Epidermal melanocyte (primary cell): Measurements from ENCODE around the gene CSDE1.
A peak's percentile ranks its signal among the peaks of the same experiment; 100 is the strongest.
"Not testable (repeated sequence)": the region's sequence is repeated elsewhere in the genome, so short reads cannot be mapped to it uniquely, and the experiment has no call there.

Source experiments
- DNase-seq: peaks from one replicate; pipeline ENCODE4 v3.0.0; 2011; ENCODE audit warnings: low spot score; ENCODE audit not compliant: insufficient read length

The CSDE1 gene

DNA sequence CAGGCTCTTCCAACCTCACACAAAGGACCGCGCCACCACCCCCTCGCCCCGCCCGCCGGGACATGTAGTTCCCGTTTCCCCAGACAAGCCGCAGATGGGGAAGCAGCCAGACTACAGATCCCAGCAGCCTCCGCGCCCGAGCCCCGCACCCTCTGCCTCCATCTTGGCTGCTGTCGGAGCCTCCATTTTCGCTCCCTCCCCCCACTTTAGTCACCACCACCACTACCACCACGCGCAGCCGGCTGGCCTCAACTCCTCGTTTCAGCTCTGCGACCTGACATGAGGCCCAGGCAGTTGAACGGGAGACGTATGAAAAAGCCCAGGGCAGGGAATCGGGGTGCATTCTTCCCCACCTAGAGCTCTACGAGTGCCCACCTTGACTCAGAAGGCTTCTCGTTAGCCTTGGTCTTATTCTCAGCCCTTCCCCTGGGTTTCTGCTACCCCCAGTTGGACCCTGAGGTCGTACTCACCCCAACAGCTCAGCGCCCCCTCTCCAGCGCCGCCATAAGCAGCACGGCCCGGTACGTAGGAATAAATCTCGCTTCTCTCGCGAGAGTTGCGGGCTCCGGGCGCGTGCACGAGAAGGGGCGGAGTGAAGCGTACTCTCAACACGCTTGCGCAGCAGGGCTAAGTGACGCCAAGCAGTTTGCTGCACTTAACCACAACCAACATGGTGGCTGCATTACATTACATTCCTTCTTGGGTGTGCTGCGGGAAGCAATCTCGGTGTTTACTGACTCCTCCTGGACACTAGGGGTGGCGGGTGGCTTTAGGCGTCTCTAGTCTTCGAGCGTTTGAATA lies at the start of gene CSDE1:
CSDE1 (minus strand) TSS at position 530 of the 801 bp plus-strand sequence. CDS start 18,094 bp downstream, outside the sequence.
- DNase-seq = peak; percentile 89

DNA sequence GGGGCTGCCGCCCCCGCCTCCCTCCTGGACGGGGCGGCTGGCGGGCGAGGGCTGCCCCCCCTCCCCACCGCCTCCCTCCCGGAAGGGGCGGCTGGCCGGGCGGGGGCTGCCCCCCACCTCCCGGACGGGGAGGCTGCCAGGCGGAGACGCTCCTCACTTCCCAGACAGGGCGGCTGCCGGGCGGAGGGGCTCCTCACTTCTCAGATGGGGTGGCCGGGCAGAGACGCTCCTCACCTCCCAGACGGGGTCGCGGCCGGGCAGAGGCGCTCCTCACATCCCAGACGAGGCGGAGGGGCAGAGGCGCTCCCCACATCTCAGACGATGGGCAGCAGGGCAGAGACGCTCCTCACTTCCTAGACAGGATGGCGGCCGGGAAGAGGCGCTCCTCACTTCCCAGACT lies 46.7 kb upstream of the CSDE1 start:
- DNase-seq = not testable (repeated sequence)

DNA sequence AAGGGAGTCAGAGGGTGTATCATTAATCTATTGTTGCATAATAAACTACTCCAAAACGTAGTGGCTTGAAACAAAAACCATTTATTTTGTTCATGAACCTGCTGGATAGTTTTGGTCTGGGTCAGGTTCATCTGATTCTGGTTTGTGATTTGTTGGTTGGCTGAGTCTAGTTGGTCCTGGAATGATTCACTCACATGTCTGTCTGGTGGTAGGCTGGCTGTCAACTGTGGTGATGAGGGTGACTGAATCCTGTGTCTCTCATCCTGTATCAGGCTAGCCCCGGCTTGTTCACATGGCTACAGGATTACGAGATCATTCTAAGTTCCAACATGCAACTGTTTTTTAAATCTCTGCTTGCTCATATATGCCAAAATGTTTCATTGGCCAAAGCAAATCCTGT lies 45.2 kb upstream of the CSDE1 start:
- no peak for DNase-seq

DNA sequence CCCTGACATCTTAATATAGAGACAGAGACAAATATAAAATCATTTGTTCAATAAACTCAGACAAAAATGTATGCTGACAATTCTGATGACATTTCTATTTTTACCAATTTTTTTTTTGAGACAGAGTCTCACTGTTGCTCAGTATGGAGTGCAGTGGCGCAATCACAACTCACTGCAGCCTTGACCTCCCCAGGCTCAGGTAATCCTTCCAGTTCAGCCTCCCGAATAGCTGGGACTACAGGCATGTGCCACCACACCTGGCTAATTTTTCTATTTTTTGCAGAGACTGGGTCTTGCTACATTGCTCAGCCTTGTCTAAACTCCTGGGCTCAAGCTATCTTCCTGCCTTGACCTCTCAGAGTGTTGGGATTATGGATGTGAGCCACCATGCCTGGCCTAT lies 36.3 kb upstream of the CSDE1 start:
- DNase-seq = no peak

DNA sequence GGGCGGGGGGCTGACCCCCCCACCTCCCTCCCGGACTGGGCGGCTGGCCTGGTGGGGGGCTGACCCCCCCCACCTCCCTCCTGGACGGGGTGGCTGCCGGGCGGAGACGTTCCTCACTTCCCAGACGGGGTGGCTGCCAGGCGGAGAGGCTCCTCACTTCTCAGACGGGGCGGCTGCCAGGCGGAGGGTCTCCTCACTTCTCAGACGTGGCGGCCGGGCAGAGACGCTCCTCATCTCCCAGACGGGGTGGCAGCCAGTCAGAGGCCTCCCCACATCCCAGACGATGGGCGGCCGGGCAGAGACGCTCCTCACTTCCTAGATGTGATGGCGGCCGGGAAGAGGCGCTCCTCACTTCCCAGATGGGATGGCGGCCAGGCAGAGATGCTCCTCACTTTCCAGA lies 32.8 kb upstream of the CSDE1 start:
- not testable (repeated sequence) for DNase-seq

DNA sequence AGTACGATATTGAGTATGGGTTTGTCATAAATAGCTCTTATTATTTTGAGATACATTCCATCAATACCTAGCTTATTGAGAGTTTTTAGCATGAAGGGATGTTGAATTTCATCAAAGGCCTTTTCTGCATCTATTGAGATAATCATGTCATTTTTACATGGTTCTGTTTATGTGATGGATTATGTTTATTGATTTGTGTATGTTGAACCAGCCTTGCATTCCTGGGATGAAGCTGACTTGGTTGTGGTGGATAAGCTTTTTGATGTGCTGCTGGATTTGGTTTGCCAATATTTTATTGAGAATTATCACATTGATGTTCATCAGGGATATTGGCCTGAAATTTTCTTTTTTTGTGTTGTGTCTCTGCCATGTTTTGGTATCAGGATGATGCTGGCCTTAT lies 28.7 kb upstream of the CSDE1 start:
- not testable (repeated sequence) for DNase-seq

DNA sequence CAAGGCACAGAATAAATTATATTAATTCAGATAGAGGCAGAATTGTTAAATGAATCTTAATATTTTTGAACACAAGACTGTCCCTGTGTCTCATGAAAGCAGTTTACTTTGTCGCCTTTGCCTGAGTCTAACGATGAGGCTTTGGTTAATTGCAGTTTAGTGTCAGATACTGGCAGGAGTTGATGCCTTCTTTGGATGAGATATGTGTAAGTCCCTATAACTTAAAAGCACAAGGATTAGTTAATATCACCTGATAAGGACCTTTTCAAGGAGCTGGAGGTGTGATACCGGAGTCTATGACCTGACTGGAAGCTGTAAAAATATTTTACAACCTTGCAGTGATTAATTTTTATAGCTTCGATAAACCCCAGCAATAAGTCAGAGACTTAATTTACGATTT lies 24.7 kb upstream of the CSDE1 start:
- no peak for DNase-seq

DNA sequence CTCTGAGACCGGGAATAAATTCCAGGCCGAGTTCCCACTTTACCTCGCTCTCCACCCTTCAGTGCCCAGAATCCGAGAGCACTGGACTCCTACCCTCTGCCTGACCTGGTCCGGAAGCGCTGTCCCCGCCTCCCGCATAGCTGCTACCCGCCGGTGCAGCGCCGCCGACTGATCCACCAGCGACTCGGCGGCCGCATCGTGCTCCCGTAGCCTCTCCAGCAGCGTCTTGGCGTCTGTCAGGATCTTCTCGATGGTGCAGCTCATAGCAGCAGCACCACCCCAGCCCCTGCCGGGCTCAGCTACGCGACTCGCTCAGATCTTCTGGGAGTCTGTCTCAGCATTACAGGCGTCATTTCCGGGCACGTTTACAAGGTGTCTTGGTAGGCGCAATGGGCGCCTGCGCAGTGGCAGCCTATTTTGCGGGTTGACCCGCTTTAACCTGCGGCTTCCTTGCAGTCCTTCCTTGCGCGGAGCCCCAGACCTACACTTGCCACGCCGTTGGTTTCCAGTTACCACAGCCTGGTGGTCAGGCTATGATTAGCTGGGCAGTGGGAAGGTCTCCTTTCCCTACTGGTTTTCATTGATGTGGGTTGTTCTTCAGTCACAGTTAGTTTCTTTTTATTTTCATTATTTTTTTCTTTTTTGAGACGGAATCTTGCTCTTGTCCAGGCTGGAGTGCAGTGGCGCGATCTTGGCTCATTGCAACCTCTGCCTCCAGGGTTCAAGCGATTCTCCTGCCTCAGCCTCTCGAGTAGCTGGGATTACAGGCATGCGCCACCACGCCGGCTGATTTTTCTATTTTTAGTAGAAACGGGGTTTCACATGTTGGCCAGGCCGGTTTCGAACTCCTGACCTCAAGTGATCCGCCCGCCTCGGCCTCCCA lies 22.8 kb upstream of the CSDE1 start, which contains the start of gene SIKE1:
SIKE1 (minus strand) TSS at position 342 of the 883 bp plus-strand sequence; CDS start at position 264, 78 bp downstream.
- peak; percentile 65 for DNase-seq

DNA sequence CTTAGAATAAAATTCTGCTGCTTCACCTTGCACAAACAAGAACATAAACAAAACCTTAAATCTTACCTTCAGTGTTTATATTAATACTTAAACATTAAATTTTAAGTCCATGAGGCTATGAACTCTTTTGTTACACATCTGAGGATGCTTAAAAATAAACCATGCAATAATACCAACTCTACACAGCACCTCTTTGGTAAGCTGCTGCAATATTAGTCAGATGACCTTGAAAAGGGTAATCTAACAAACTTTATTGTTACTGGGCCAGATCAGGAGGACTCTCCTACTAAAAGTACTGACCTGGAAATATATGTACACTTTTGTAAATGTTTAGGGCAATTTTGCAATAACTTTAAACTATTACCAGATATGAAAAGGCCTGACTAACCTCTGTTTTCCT lies 21.9 kb upstream of the CSDE1 start:
- no peak for DNase-seq

DNA sequence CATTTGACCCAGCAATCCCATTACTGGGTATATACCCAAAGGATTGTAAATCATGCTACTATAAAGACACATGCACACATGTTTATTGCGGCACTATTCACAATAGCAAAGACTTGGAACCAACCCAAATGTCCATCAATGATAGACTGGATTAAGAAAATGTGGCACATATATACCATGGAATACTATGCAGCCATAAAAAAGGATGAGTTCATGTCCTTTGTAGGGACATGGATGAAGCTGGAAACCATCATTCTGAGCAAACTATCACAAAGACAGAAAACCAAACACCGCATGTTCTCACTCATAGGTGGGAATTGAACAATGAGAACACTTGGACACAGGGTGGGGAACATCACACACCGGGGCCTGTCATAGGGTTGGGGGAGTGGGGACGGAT lies 18.9 kb upstream of the CSDE1 start:
- not testable (repeated sequence) for DNase-seq

DNA sequence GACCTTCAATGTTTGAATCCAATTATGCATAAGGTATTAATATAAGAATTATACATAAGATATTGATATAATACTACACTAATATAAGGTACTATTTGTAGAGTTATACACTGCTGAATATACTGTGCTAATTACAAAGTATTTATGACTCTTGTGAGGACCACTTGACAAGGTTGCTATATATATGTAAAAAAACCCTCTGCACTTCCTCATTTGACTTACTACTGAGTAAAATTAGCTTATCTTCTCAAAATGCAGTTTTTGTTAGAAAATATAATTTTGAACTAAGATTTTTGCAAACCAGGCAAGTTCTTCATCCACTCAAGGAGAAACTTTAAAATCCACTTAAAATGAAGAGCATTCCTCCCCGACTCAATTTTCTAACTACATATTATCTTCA lies 14.2 kb upstream of the CSDE1 start:
- no peak for DNase-seq

DNA sequence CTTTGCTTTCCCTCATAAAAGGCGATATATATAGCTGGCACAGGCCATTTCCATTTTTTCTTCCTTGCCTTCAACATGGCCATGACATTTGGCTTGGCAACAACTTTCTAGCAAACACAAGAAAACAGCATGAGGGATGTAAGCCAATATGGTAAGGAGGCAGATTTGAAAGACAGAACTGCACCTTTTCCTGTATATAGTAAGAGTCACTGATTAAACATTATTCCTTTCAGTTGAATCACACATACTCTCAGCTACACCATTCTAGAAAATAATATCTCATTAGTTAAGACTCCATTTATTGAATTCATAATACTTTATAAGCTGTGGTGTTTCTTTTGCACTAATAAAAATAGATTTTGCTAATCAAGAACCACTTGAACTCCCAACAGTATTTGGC lies 13.2 kb upstream of the CSDE1 start:
- no peak for DNase-seq

DNA sequence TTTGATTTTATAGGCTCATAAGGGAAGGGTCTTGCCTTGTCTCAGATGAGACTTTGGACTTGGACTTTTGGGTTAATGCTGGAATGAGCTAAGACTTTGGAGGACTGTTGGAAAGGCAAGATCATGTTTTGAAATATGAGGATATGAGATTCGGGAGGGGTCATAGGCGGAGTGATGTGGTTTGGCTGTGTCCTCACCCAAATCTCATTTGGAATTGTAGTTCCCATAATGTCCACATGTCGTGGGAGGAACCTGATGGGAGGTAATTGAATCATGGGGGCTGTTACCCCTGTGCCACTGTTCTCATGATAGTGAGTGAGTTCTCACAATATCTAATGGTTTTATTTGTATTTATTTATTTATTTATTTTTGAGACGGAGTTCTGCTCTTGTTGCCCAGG lies 6.9 kb upstream of the CSDE1 start:
- DNase-seq = no peak

DNA sequence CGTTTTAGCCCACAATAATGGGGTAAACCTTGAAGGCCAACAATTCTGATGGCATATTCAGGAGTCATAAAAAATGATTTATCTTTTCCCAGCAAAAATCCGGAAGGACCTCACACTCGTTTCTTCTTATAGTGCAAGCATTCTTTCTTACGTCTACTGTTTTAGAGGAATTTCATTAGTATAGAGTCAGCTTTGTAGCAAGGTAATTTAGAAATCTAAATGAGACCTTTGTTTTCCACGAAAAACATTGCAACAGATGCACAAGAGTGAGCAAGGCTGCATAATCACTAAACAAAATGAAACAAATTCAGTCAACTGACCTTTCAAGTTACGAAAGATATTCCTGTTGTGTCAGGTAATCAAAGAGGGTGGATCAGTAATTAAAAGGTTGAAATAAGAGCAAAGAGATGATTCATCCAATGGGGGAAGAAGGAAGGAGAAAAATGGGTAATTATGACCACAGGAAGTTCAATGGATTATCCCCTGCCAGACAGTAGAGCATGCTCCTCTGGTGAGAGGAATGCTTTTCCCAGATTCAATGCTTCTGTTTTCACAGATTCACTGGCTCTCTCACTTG lies 560 bp upstream of the CSDE1 start:
- DNase-seq = no peak

DNA sequence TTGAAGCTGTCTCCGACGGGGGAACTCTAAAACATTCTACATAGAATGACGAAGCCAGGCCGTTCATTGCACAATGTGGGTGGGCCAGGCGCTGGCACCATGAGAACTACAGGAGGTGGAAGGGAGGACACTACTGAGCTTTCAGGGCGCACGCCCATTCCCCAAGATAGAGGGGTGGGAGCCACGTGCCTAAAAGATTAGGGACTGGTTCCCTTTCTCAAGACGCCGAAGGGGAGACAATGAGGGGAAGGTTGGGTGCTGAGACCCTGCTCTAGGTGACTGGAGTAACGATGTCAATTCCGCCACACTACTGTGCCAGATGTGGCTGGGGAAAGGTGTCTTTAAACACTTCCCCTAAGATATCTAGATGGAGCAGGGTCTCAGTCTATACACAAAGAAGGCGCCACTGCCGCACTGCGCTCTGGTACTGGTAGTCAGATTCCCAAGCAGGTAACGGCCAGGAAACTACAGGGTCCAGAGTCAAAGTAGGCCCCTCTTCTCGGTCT lies 782 bp downstream of the CSDE1 start:
- no peak for DNase-seq

DNA sequence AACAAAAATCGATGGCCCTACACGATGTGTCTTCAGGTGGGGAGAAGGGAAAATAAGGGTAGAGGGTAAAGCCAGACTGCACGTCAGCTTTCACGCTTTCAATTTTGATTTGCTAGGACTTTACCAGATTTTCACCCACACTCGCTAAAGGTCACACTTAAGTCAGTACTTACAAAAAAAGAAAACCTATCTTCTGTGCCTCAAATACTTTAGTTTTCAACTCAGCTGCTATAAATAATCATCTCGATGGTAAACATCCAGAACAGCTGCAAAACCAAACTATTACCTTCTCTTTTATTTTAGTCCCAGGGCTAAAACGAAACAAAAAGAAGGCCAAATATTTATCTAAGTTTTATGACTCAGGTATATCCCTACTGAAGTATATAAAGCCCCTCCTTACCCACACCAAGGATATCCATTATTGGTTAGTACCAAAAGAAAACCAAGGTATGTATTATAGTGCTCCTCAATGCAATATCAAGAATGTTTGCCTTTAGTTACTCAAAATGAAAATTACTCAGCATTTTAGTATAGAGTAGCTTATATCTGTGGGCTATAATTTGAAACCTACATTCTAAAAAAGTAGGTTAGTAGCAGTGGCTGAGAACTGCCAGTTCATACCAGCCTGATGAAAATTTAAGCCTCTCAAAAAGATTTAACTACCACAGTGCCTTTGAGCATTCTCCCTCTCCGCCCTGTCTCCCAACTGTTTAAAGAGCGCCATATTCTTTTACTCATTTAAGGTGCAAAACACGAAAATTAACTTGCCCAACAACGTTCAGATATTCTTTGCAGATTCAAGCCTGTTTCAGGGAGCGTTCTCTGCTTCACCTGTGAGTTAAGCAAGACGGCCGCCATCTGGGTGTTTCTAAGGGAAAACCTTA lies 1.5 kb downstream of the CSDE1 start:
- DNase-seq = no peak

DNA sequence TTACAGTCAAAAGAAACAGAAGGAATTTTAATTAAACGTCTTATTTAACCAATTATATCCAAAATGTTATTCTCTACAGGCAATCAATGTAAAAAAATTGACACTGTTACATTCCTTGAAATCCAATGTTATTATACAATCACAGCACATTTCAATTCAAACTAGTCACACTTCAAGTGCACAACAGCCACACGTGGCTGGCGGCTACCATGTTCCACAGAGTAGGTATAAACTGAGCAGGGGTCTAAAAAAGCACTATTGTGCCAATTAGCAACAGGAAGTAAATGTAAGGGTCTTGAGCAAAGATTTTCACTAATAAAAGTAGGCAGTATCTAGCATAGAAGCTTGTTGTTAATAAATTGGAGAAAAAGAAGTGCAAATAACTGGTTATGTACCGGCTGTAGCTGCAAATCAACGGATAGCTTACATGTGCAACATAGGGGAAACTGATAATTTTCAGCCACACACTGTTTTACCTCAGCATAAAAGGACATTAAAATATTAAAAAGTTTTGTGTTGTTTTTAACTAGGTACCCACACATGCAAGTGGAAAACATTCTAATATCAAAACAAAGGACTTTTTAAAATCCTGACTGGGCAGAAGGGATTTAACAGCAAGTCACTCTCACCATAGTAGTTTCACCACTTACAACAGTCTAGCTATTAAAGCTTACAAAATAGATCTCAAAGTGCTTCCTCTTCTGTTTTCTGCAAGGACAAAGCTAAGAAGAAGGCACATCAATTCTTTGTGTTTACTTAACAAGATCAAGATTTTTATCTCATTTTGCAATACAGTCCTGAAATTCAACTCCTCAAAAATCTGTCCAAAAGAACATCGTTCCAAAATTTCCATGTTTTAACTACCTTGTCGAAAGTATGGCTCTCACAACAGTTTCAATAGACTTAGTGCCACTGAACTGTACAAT lies 2.5 kb downstream of the CSDE1 start:
- no peak for DNase-seq

DNA sequence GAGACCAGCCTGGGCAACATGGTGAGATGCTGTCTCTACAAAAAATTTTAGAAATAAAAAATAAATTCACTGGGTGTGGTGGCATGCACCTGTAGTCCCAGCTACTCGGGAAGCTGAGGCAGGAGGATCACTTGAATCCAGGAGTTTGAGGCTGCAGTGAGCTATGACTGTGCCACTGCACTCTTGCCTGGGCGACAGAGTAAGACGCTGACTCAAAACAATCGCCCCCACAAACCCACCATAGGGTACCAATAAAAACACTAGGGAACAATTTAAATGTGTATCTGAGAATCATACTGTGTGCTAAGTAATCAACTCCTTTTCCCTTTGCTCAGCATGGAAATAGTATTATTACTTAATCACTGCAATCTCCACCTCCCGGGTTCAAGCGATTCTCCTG lies 4.1 kb downstream of the CSDE1 start:
- DNase-seq = not testable (repeated sequence)

DNA sequence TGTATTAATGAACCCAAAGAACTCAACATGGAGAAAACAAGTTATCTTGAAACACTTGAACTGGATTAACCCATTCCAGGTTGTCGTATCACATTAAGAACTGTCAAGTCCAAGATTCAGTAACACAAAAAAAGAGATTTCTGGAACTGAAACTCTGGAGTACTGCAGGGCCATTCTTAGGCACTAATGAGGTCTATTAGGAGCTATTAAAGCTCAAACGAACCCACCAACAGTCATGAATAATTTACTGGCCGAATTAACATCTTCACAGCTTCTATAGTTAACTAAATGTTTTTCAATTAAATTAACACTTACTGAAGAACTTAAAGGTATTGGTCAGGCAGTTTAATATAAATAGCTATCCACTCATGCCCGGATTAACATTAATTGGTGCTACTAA lies 4.6 kb downstream of the CSDE1 start:
- DNase-seq = no peak

DNA sequence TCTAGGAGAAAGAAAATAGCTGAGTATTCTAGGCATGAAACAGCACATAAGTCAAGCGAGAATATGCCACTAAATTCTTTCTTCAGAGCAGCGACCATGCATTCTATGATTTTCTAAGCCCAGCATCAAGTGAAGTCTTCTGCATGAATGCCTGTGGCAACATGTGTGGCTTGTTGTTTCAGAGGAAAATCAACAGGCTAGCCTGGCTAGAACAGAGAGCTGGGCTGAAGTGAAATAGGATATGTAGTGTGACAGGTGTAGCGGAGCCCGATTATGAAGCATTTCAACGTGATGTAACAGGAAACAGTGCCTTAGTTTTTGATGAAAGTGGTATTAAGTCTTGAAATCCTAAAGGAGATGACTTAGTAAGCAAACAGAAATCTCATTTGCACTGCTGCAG lies 7.0 kb downstream of the CSDE1 start:
- DNase-seq = no peak
